GM18502 (cell line): Measurements from ENCODE around the gene TNPO1.
"Not testable (repeated sequence)": the region's sequence is repeated elsewhere in the genome, so short reads cannot be mapped to it uniquely, and the experiment has no call there.

Source experiments
- ATAC-seq: cut with Tn5 transposase; IDR thresholded peaks from one replicate; pipeline ENCODE4 v1.9.1; 2021; ENCODE audit warnings: mild to moderate bottlenecking; ENCODE audit not compliant: unreplicated experiment, poor library complexity

TNPO1 gene

GRCh38 chr5:72921886-72922285, 105.4 kb downstream of the TNPO1 start:
- ATAC-seq, result no peak

GRCh38 chr5:72922422-72922821, 106.0 kb downstream of the TNPO1 start:
- no peak for ATAC-seq

GRCh38 chr5:72925336-72926010, 109.0 kb downstream of the TNPO1 start:
- ATAC-seq, result no peak

GRCh38 chr5:72932686-72933085, 116.2 kb downstream of the TNPO1 start:
- ATAC-seq, result not testable (repeated sequence)

DNA sequence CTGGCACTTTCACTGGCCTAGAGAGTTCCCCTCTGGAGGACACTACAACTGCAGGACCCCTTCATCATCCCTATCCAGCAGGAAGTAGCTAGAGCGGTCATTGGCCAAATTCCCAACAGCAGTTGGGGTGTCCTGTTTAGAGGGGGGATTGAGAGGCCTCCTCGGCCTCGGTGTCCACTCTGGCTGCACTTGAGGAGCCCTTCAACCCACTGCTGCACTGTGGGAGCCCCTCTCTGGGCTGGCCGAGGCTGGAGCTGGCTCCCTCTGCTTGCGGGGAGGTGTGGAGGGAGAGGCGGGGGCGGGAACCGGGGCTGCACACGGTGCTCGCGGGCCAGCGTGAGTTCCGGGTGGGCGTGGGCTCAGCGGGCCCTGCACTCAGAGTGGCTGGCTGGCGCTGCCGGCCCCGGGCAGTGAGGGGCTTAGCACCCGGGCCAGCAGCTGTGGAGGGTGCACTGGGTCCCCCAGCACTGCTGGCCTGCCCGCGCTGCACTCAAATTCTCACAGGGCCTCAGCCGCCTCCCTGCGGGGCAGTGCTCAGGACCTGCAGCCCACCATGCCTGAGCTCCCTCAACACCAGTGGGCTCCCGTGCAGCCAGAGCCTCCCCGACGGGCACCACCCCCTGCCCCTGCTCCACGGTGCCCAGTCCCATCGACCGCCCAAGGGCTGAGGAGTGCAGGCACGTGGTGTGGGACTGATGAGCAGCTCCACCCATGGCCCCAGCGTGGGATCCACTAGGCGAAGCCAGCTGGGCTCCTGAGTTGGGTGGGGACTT, 118.7 kb downstream of the TNPO1 start:
- ATAC-seq, result not testable (repeated sequence)

DNA sequence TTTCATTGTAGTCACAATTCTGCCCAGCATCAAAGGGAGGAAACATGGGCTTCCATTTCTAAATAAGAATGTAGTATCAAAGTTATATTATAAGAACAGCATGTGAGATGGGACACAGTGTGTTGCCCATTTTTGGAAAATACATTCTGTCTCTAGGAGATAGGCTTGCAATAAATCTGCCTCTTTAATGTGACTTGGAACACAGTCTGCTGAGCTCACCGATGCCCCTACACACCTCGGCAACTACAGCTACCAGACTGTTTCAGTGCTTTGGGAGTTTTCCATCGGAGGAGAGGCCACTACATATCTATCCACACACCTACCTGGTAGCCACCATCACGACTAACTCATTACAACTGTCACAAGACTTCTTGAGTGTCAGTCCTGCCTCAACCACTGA, 120.4 kb downstream of the TNPO1 start:
- no peak for ATAC-seq

DNA sequence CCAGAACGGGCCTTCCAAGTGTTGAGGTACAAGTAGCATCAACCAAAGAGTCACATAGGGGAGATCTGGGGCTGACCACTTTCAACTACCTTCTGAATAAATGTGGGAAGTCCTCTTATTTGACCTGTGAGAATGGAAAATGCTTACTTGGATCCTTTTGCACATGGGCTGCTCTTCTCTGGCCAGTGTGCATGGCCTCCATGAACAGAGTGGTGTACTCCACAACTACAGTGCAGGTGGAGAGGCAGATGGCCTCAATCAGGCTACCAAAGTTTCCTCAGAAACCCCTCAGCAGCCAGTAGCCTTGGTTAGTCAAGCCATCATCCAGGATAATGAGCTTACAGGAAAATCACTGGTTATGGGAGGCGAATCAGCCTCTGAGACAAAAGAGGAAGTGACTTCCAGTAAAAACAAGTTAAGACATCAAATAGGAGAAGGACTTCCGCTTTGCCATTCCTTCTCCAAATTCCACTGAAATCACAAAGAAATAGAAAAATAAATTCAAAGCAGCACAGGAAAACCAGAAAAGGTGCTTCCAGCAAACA, 121.1 kb downstream of the TNPO1 start:
- ATAC-seq, result no peak

DNA sequence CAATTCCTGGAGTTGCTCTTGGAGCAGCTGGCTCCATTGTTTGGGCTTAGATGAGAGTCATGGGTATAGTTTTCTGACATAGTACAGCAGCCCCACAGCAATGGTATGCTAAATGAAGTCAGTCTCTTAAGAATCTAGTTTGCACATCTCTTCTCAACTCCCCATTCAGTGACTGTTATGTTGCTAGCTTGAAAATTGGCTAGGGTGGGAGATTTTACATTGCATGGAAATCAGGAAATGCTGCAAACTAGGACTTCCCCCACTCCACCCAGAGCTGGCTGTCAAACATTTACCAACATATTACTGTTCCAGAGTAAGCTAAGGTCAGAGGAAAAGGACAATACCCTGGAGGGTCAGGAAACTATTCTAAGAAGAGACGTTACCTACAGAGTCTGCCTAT, 121.7 kb downstream of the TNPO1 start:
- no peak for ATAC-seq

GRCh38 chr5:72940082-72940481, 123.6 kb downstream of the TNPO1 start:
- no peak for ATAC-seq

- no peak for ATAC-seq
Observed at GRCh38 chr5:72943307-72943706, 126.8 kb downstream of the TNPO1 start.

GRCh38 chr5:72947498-72947897, 131.0 kb downstream of the TNPO1 start:
- ATAC-seq, result no peak

DNA sequence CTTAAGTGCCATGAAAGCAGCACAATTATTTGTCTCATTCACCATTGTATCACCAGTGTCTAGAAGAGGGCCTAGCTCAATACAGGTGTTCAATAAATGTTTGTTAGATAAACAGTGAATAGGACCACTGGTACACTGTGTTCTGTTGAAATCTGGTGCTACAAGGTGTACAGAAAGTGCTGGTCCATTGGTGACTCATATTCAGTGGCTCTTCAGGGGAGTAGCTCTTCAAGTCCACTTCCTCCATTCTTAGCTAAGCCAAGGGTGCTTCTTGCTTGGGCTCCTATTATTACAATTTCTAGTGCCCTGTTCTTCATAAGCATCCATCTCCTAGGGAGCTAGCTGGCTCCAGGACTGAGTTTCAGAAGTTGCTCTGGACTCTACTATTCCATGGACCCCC, 133.0 kb downstream of the TNPO1 start:
- no peak for ATAC-seq

DNA sequence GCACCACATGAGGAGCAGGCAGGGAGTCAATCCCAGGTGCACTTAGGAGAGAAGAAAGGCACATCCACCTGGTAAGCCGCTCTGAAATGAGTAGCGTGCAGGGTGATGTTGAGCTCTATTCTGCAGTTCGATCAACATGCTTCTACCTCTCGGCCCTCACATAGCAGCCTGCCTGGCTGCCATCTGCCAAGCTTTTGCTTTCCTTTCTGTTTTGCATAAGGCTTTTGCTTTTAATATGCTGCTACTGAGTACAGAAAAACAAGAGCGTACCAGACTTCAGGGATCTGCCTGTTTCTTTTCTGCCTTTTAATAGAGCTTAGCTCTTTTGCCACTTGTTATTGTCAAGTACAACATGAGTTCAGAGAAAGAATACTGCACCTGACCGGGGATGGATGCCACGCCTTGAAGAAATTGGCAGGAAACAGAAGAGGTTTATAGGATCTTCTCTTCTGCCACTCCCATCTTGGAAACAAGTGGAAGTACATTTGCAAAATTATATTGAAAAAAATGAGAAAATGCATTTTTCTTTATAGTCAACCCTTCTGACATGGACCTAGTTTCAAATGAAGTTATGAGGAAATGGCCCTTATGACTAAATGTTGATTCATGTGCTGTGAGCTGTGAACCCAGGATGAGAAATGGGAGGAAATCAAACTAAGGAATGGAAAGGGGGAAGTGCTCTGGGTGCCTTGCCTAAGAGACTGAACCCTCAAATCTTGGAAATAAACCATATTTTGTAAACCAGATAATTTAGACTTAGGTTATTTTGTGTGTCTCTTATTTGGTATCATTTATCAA, 135.4 kb downstream of the TNPO1 start:
- no peak for ATAC-seq

GRCh38 chr5:72954389-72954788, 137.9 kb downstream of the TNPO1 start:
- ATAC-seq, result no peak

GRCh38 chr5:72955143-72955767, 138.8 kb downstream of the TNPO1 start:
- peak; percentile 54 for ATAC-seq

DNA sequence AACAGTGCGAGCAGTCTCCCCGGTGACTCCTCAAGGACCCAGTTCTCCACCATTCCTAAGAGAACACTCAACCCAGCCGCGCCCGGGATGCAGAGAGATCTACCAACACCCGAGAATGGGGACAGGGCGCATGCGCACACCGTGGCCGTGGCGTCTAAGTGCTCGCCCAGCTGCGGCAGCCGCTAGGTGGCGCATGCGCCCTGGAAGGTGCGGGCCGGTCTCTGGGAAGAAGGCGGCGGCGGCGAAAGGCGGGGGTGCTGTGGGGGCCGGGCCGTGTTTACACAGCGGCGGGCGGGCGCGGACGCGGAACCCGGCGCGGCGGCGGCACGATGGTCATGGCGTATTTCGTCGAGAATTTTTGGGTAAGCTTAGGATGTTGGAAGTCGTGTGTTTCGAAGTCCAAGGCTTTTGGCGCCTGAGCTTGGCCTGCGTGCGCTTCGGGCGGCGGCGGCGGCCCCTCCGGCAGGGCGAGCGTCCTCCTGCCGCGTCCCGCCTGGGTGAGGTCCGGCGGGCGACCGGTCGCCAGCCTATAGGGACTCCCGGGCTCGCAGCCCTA, 139.4 kb downstream of the TNPO1 start, which contains the start of gene FCHO2:
FCHO2 (plus strand) TSS at position 274 of the 556 bp plus-strand sequence; CDS start at position 330, 56 bp downstream.
- peak; percentile 93 for ATAC-seq

DNA sequence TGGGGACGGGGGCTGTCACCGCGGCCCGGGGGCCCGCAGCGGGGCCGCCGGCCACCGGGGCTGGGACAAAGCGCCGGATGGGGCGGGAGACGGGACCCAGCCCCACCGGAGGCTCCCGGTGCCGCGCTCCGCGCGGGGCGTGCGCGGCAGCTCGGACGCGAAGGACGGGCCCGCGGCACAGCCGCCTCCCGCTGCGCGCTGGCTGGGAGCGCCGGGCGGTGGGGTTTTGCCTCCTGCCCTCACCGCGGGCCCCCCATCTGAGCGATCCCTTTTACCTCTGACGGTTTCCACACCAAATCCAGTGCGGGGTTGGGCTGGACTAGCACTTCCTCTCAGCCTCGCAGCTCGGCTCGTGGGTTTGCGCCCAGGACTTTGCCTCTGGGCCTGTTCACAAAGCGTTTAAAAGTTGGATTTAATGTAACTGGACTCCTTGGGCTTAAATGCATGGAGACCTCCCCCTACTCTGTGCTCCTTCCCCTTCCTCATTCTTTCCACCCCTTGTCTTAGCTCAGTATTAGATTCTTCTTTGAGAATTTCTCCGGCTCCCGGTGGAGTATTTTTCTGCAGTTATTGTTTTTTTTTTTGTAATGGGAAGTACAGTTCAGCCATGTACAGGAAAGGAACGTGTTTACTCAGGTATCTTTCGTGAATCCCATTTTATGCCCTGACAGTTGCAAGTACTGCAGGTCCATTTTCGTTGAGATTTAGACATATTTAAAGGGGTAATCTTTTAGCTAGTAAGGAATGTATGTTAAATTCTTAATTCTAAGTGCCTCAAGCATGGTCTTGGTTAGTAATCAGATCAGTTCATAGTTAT, 140.1 kb downstream of the TNPO1 start:
- peak; percentile 43 for ATAC-seq

DNA sequence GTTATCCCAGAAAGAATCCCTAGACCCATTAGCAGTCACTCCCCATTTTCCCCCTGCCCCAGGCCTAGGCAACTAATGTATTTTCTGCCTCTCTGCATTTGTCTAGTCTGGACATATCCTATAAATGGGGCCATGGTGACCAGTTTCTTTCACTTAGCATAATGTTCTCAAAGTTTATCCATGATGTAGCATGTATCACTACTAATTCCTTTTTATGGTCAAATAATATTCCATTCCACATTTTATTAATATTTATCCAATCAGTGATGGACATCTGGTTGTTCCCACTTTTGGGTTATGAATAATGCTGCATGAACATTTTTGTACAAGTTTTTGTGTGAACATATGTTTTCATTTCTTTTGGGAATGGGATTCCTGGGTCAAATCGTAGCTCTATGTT, 140.9 kb downstream of the TNPO1 start:
- ATAC-seq, result no peak

GRCh38 chr5:72959257-72959656, 142.8 kb downstream of the TNPO1 start:
- no peak for ATAC-seq
